ENCODE measurements around the gene PPDPF.
"Not testable (repeated sequence)": the region's sequence is repeated elsewhere in the genome, so short reads cannot be mapped to it uniquely, and the experiment has no call there.

Gene PPDPF

DNA sequence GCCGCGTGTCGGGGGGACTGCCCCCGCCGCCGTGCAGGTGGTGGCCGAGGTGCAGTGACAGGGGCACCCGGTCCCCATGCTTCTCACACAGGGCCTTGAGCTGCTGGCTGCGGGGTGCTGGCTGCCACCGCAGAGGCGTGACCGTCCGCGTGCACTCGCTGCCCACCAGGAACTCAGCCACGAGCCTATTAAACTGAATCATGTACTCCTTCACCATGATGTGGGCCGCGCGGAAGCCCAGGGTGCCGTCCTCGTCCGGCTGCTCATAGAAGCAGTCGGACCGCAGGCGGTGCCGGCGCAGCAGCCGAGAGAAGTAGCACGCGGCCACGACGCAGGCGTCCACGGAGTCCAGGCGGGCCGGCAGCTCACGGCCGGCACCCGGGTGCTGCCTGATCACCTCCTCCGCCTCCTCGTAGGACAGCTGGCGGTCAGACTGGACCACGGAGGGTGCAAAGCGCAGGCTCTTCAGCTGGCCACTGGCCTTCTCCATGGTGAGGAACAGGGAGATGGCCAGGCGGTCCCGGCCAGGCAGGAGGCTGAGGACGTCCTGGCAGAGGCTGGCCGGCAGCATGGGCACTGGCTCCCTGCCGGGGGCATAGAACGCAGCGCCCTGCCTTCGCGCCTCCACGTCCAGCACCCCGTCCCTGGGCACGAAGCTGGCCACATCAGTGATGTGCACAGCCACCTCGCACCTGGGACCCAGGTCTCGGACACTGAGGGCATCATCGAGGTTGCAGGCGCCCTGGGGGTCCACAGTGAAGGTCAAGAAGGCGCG, 43.7 kb downstream of the PPDPF start:
- no peak for DNase-seq (ENCODE audit: low spot score)

DNA sequence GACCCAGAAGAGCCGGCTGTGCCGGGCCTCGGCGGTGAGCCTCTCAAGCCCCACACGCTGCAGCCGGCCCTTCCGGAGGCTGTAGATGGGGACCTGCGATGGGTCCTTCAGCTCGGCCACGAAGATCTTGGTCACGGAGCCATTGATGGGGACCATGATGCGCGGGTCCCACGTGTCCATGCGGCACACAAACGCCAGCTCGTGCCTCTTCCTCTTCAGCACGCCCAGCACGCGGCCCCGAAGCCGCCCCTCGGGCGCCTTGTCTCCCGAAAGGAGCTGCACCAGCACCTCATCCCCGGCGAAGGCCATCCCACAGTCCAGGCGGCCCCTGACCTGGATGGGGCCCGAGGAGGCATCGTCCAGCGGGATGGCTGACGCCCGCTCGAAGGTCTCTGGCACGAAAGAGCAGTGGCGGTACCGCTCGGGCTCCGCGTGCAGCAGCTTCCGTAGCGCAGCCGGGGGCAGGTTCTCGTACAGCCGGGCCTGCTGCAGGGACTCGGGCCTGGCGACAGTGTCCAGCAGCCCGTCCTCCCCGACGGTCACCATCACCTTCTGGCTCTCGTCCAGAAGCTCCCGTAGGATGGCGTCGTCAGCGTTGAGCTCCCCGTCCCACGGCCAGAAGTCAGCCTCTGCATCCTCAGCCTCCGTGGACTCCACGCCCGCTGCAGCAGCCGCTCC, 44.6 kb downstream of the PPDPF start:
- no peak for DNase-seq (ENCODE audit: low spot score)

DNA sequence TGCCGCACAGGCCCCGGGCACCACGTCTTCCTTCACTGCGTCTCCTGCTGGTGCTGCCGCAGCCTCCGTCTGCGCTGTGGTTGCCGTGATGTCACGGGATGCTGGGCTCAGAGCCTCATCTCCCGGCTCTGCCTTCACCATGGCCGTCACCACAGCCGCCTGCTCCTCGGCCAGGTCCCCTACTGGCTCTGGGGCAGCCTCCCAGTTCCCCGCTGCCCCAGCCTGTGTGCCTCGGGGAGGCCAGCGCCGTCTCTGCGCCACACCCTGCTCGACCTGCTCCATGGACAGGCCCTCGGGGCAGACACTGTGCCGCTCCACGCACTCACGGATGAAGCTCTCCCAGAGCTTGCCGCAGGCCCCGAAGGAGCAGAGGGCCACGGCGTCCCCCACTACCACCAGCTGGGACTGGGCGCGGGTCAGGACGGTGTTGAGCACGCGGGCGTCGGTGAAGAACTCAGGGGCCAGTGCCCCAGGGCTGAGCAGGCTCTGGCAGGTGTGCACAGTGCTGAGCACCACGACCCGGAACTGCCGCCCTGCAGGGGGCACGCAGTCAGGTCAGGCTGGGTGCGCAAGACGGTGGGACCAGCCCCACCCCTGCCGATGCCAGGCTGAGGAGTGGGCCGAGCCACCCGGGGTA, 45.3 kb downstream of the PPDPF start:
- DNase-seq (ENCODE audit: low spot score) = no peak

DNA sequence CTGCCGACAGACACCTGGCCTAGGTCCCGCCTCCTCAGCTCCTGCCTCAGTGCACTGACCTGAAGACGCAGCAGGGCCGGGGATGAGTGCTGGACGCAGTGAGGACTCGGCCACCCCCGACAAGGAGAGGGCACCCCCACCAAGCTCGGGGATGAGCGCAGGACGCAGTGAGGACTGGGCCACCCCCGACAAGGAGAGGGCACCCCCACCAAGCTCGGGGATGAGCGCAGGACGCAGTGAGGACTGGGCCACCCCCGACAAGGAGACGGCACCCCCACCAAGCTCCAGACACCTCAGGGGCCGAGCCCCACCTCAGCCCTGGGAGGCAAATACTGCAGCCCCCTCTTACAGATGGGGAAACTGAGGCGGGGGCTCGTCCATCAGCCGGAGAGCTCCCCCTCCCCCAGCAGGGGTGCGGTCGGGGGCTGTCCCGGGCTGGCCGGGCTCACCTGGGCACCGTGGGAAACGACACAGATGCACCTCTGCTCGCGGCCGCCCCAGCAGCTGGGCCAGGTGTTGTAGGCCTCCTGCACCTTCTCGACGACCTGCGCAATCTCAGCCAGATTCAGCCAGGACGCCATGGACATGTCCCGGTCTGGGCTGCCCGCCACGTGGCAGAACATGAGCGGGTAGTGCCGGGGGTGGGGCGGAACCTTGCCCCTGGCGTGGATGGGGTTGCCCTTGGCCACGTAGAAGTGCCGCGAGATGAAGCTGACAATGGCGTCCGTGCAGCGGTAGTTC, 46.0 kb downstream of the PPDPF start:
- no peak for DNase-seq (ENCODE audit: low spot score)

DNA sequence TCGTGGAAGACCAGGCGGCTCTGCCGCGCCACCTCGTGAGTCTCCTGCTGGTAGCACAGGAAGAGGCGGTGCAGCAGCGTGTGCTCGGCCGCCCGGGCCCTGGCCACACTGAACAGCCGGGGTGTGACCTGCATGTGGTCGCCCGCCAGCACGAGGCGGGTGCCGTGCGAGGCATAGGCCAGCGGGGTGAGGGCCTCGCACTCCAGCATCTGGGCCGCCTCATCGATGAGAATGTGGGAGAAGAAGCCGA, 46.5 kb downstream of the PPDPF start:
- DNase-seq (ENCODE audit: low spot score) = peak; percentile 60

DNA sequence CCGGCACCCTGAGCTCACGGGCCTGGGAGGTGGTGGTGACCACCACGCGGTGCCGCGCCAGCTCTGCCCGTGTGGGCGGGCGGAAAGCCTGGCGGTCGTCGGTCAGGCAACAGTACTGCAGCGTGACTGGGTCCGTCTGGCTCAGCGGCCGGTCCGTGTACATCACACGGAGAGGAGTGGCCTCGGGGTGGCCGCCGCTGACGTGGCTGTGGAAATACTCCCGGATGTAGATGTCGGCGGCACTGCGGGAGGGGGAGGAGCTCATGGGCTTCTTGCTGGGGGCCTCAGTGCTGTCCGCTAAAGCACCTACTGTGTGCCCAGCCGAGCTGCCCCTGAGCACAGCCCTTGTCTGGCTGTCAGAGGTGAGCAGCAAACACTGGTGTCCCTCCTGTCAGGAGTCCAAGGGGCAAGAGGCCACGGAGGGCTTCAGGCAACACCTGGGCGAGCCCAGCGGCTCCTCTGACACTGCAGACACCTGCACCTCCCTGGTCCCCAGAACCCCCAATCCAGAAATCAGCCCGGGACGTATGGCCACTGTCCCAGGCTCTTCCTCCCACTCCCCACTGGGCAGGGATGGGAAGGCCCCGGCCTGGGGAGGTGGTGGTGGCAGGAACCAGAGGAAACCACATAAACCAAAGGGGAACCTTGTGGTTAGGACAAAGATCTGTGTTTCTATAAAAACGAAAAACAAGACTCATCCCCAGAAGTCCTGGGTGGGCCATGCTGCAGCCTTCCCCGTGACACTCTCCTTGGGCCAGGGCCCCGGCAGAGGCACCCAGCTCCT, 47.0 kb downstream of the PPDPF start:
- DNase-seq (ENCODE audit: low spot score) = no peak

DNA sequence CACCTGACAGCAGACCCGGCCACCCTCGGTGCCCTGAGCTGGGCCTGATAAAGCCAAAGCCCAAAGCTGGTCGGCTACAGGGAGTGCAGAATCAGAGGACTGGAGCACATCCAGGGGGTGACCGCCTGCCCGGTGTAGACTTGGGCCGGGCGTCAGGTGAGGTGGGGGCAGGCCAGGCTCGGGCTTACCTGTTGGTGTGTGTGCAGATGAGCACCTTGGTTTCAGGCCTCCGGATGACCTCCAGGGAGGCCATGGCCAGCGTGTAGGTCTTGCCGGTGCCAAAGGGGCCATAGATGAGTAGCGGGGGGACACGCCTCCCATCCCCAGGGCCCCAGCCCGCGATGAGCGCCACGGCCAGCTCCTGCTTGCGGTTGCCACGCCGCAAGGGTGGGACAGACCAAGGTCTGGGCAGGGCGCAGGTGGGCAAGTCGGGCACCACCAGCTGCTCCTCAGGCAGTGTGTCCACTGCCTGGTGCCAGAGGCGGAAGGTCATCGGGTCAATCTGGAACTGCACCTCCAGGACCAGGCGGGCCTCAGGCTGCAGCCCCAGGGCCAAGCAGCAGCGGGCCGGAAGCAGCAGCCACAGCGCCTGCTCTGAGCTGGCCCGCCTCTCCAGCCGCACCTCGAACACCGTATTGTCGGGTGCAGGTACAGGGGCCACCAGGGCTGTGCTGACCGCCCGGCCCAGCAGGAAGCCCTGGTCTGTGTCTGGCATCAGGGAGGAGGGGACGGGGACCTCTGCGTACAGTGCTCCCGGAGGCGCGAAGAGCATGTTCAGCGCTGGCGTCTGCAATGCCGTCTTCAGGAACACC, 47.8 kb downstream of the PPDPF start:
- DNase-seq (ENCODE audit: low spot score) = no peak

DNA sequence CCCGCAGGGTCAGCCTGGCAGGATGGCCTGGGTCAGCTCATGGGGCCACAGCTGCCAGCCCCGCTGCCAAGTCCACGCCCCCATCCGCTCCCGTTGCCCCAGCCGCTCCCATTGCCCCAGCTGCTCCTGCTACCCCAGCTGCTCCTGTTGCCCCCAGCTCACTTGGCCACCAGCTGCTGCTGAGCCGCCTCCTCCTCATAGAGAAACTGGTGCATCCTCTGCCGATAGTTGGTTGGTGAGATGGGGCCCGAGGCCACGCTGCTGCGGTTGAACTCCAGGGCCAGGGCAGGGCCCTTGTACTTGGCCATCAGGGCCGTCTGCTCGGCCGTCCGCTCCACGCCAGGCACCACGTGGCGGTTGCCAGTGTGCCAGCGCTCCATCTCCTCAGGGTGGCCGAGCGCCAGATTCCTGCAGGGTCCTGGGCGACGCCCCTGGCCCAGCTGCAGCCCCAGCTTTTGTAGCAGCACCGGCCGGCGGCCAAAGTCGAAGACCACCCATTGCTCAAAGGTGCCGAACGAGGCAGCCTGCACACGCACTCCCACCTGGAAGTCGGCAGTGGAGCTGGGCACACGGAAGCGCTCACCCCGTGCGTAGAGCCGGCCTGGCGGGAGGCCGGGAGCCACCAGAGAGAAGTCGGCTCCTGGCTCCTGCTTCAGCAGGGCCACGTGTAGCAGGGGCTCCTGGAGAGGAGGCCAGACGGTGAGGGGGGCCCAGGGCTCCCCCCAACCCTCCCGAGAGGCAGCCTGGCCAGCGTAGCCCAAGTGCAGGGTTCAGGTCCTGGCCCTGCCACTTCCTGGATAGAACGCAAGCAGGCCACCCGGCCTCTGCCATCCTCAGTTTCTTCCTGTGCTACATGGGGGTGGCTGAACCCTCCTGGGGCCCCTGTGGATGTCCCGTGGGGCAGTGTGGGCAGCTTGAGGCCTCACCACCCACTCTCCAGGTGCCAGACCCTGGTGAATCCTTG, 48.7 kb downstream of the PPDPF start:
- no peak for DNase-seq (ENCODE audit: low spot score)

DNA sequence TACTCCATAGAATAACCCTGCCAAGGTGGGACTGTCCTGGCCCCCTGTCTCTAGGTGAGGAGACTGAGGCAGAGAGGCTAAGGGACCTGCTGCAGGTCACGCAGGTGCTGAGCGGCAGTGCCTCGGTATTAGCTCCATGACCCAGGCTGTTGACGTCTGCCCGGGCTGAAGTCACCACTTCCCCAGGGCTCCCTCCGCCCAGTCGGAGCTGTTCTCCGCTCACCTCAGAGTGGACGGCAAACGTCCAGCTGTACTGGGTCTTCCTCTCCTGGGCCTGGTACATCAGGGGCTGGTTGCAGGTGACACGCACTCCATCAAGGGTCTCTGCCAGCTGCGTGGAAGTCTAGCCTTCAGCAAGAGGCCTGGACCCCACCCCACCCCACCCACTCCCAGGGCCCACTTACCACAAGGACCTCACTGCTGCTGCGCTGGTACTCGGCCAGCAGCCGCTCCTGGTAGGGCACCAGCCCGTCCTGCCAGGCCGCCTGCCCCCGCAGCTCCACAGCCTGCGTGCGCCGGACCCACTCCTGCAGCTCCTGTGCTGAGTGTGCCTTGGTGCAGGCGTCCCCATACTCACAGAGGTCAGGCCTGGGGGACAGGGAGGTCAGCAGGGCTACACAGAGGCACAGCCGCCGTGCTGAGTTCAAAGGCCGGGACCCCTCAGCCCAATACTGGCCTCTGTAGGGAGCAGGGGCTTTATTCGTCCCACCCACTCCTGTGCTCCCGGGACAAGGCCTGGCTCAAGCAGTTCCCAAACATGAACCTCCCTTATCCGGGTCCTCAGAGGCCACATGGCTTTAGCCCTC, 49.9 kb downstream of the PPDPF start:
- DNase-seq (ENCODE audit: low spot score) = no peak

DNA sequence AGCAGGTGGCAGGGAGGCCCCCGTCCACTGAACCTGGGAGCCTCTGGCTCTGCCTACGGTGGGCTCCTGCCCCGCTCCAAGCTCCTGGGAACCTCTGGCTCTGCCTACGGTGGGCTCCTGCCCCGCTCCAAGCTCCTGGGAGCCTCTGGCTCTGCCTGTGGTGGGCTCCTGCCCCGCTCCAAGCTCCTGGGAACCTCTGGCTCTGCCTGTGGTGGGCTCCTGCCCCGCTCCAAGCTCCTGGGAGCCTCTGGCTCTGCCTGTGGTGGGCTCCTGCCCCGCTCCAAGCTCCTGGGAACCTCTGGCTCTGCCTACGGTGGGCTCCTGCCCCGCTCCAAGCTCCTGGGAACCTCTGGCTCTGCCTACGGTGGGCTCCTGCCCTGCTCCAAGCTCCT, 50.5 kb downstream of the PPDPF start:
- not testable (repeated sequence) for DNase-seq (ENCODE audit: low spot score)
